Stimulated activated CD4-positive, alpha-beta T cell treated with anti-CD3 and anti-CD28 coated beads, Interleukin-15, amount 100 ng/mL, for 24 hours (primary cell): ENCODE data around the gene CHI3L1.

ENCODE experiments used
- DNase-seq: peaks from one replicate; pipeline ENCODE4 v3.0.0-alpha.2; 2020

CHI3L1 gene

GRCh38 chr1:203129501-203130231 is 56.8 kb downstream of the CHI3L1 start:
- DNase-seq, result no peak
